ENCODE measurements around the gene SPINT2. TPM values are rescaled to one million over a fixed set of nuclear protein-coding genes. Genes with fewer than 3 reads are reported as not detected.
A peak's percentile ranks its signal among the peaks of the same experiment; 100 is the strongest.

SPINT2 gene
- total RNA-seq, 1 donor from 2014 or later = 9.2 TPM

- peaks cover 43% of the 10 kb centered on the region for H3K27me3 Mint-ChIP-seq (ENCODE audit: low read depth)
- H3K4me3 Mint-ChIP-seq = peak within 1 kb of the TSS; percentile 88
- H3K27ac Mint-ChIP-seq (ENCODE audit: unreplicated experiment) = peak within 1 kb of the TSS; percentile 92
- H3K9me3 Mint-ChIP-seq = no peaks in the 10 kb centered on the region
- no peaks in the 10 kb centered on the region for H3K36me3 Mint-ChIP-seq (ENCODE audit: low read depth)
- H3K4me1 Mint-ChIP-seq = peaks cover 20% of the 10 kb centered on the region
- DNase-seq (ENCODE audit: low read depth, low spot score) = peak; percentile 90
- TF ChIP-seq CTCF (conservative IDR thresholded peaks at IDR 0.05) = no peak
Observed at GRCh38 chr19:38315657-38316476, 51.5 kb downstream of the SPINT2 start, which contains the start of gene YIF1B. Gene YIF1B (minus strand): TSS chr19:38315947. CDS start chr19:38315917, 30 bp downstream.

GRCh38 chr19:38316477-38317067 is 52.2 kb downstream of the SPINT2 start:
- Mint-ChIP-seq H3K27ac (ENCODE audit: unreplicated experiment) (no peak overlapping the region), H3K36me3 (ENCODE audit: low read depth) (no peaks in the 10 kb centered on the region), H3K9me3 (no peaks in the 10 kb centered on the region), H3K4me1 (peaks cover 20% of the 10 kb centered on the region), H3K27me3 (ENCODE audit: low read depth) (peaks cover 50% of the 10 kb centered on the region), H3K4me3 (peak overlapping the region; percentile 88)
- no peak for DNase-seq (ENCODE audit: low read depth, low spot score)
- no peak for TF ChIP-seq CTCF (conservative IDR thresholded peaks at IDR 0.05)

GRCh38 chr19:38317104-38317612 is 52.8 kb downstream of the SPINT2 start:
- Mint-ChIP-seq H3K27me3 (ENCODE audit: low read depth) (peaks cover 55% of the 10 kb centered on the region), H3K27ac (ENCODE audit: unreplicated experiment) (no peak overlapping the region), H3K4me1 (peaks cover 20% of the 10 kb centered on the region), H3K9me3 (no peaks in the 10 kb centered on the region), H3K36me3 (ENCODE audit: low read depth) (no peaks in the 10 kb centered on the region), H3K4me3 (peak overlapping the region; percentile 48)
- DNase-seq (ENCODE audit: low read depth, low spot score) = no peak
- no peak for TF ChIP-seq CTCF (conservative IDR thresholded peaks at IDR 0.05)

- peaks cover 65% of the 10 kb centered on the region for H3K27me3 Mint-ChIP-seq (ENCODE audit: low read depth)
- no peak overlapping the region for H3K27ac Mint-ChIP-seq (ENCODE audit: unreplicated experiment)
- H3K4me3 Mint-ChIP-seq = peak overlapping the region; percentile 67
- TF ChIP-seq CTCF (conservative IDR thresholded peaks at IDR 0.05) = no peak
- H3K4me1 Mint-ChIP-seq = peaks cover 17% of the 10 kb centered on the region
- no peaks in the 10 kb centered on the region for H3K9me3 Mint-ChIP-seq
- no peak for DNase-seq (ENCODE audit: low read depth, low spot score)
- H3K36me3 Mint-ChIP-seq (ENCODE audit: low read depth) = no peaks in the 10 kb centered on the region
Observed at GRCh38 chr19:38318660-38319059, 54.3 kb downstream of the SPINT2 start.

GRCh38 chr19:38319421-38320258 is 55.3 kb downstream of the SPINT2 start, which contains the start of gene KCNK6:
Gene KCNK6 (plus strand): TSS chr19:38319845. CDS start chr19:38319951, 106 bp downstream.
- H3K27ac Mint-ChIP-seq (ENCODE audit: unreplicated experiment) = no peak within 1 kb of the TSS

More at GRCh38 chr19:38319421-38320258, 55.3 kb downstream of the SPINT2 start, which contains the start of gene KCNK6:
- no peaks in the 10 kb centered on the region for H3K9me3 Mint-ChIP-seq
- no peak for TF ChIP-seq CTCF (conservative IDR thresholded peaks at IDR 0.05)
- H3K4me3 Mint-ChIP-seq = peak within 1 kb of the TSS; percentile 70
- H3K36me3 Mint-ChIP-seq (ENCODE audit: low read depth) = no peaks in the 10 kb centered on the region
- peaks cover 14% of the 10 kb centered on the region for H3K4me1 Mint-ChIP-seq
- H3K27me3 Mint-ChIP-seq (ENCODE audit: low read depth) = peaks cover 65% of the 10 kb centered on the region
- peak; percentile 16 for DNase-seq (ENCODE audit: low read depth, low spot score)
